Measurements from ENCODE around the gene LPAR4.
"Not testable (repeated sequence)": the region's sequence is repeated elsewhere in the genome, so short reads cannot be mapped to it uniquely, and the experiment has no call there.

The LPAR4 gene

GRCh38 chrX:78747489-78747888 is at the start of gene LPAR4:
LPAR4 (plus strand) TSS chrX:78747720; CDS start chrX:78754870, 7,150 bp downstream.
- no peak for DNase-seq (ENCODE audit: low read depth in 2 of 2)

GRCh38 chrX:78706071-78706470 is 41.4 kb upstream of the LPAR4 start:
- no peak for DNase-seq (ENCODE audit: low read depth in 2 of 2)

GRCh38 chrX:78708262-78708661 is 39.3 kb upstream of the LPAR4 start:
- DNase-seq (ENCODE audit: low read depth in 2 of 2) = no peak

GRCh38 chrX:78708816-78709215 is 38.7 kb upstream of the LPAR4 start:
- DNase-seq (ENCODE audit: low read depth in 2 of 2) = no peak

GRCh38 chrX:78710171-78710570 is 37.3 kb upstream of the LPAR4 start:
- no peak for DNase-seq (ENCODE audit: low read depth in 2 of 2)

- DNase-seq (ENCODE audit: low read depth in 2 of 2) = no peak
Observed at GRCh38 chrX:78712336-78712735, 35.2 kb upstream of the LPAR4 start.

GRCh38 chrX:78725287-78725686 is 22.2 kb upstream of the LPAR4 start:
- no peak for DNase-seq (ENCODE audit: low read depth in 2 of 2)

- no peak for DNase-seq (ENCODE audit: low read depth in 2 of 2)
Observed at GRCh38 chrX:78746496-78746895, 1.0 kb upstream of the LPAR4 start.

- no peak for DNase-seq (ENCODE audit: low read depth in 2 of 2)
Observed at GRCh38 chrX:78747971-78748370, 451 bp downstream of the LPAR4 start.

- DNase-seq (ENCODE audit: low read depth in 2 of 2) = no peak
Observed at GRCh38 chrX:78748846-78749245, 1.3 kb downstream of the LPAR4 start.

GRCh38 chrX:78753571-78753970 is 6.1 kb downstream of the LPAR4 start:
- DNase-seq (ENCODE audit: low read depth in 2 of 2) = no peak

- no peak for DNase-seq (ENCODE audit: low read depth in 2 of 2)
Observed at GRCh38 chrX:78754917-78755316, 7.4 kb downstream of the LPAR4 start.

GRCh38 chrX:78759081-78759480 is 11.6 kb downstream of the LPAR4 start:
- no peak for DNase-seq (ENCODE audit: low read depth in 2 of 2)

GRCh38 chrX:78769101-78769755 is 21.7 kb downstream of the LPAR4 start:
- DNase-seq (ENCODE audit: low read depth in 2 of 2) = no peak

GRCh38 chrX:78769946-78770345 is 22.4 kb downstream of the LPAR4 start:
- no peak for DNase-seq (ENCODE audit: low read depth in 2 of 2)

- no peak for DNase-seq (ENCODE audit: low read depth in 2 of 2)
Observed at GRCh38 chrX:78796916-78797315, 49.4 kb downstream of the LPAR4 start.

GRCh38 chrX:78800114-78800513 is 52.6 kb downstream of the LPAR4 start:
- DNase-seq (ENCODE audit: low read depth in 2 of 2) = no peak

- DNase-seq (ENCODE audit: low read depth in 2 of 2) = no peak
Observed at GRCh38 chrX:78800694-78801093, 53.2 kb downstream of the LPAR4 start.

- DNase-seq (ENCODE audit: low read depth in 2 of 2) = no peak
Observed at GRCh38 chrX:78801522-78801921, 54.0 kb downstream of the LPAR4 start.

- DNase-seq (ENCODE audit: low read depth in 2 of 2) = not testable (repeated sequence)
Observed at GRCh38 chrX:78802526-78802925, 55.0 kb downstream of the LPAR4 start.
